HG02642 (cell line): Measurements from ENCODE around the gene ABLIM1.
"Not testable (repeated sequence)": the region's sequence is repeated elsewhere in the genome, so short reads cannot be mapped to it uniquely, and the experiment has no call there.

Experiments
- ATAC-seq: cut with Tn5 transposase; IDR thresholded peaks from one replicate; pipeline ENCODE4 v1.9.1; 2021; ENCODE audit warnings: mild to moderate bottlenecking; ENCODE audit not compliant: unreplicated experiment, poor library complexity

The ABLIM1 gene

DNA sequence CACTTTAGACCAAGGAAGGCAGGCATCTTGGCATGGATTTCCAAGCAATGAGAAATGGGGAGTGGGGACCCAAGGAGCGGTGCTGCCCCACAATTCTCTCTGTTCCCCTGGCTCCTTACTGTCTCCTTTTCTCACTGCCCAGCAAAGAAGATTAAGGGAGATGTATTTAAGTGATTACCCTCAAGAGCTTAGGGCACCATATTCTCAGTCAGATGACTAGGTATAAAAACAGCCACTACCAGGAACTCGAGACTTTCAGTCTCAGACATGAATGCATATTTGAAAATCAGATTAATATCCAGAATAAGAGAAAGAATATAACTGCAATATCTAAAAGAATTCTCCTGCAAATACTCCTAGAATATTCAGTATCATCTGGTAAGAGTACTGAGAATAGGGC is at the start of gene ABLIM1:
TSS of gene ABLIM1 (minus strand) at position 101 of the 400 bp plus-strand sequence. CDS start at position 26, 75 bp downstream.
- ATAC-seq: no peak

DNA sequence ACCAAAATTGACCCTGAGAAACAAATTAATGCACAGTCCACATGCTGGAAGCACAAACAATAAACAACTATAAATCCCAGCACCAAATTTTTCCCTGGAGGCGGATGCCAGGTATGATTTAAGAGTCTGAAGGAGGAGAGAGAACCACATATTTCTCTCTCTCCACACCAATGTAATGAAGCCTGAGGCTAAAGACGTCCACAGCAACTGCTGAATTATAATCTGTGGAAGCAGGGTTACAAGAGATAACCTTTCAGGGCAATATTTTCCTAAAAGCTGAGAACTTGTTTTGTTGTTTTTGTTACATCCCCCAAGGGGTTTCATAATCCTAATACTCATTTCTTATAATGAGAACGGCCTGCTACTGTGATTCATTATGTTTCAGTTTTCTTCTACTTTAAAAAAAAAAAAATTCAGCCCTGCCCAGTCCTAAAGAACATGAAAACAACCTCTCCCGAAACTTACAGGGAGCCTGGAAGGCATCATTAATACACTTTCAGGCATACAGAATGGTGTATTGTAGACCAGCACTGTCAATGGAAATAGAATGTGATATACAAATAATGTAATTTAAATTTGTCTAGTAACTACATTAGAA is 48.5 kb upstream of the ABLIM1 start:
- ATAC-seq: no peak

DNA sequence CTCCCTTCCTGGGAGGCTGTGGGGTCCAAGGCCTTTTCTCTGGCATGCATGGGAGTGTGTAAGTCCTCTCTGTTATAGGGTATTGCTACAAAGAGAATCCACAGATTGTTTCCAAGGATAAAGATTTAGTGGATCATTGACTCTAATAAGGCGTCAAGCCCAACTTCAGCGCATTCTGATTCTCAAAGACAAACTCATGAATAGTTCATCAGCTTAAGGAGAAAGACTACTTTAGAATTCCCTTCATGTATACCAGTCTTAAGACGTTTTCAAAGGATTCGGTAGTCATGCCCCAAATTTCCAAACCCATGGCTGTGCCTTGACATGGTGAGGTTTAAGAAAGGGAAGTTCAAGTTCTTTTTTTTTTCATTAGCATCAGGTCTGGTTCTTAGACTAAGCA is 46.6 kb upstream of the ABLIM1 start:
- ATAC-seq: no peak

DNA sequence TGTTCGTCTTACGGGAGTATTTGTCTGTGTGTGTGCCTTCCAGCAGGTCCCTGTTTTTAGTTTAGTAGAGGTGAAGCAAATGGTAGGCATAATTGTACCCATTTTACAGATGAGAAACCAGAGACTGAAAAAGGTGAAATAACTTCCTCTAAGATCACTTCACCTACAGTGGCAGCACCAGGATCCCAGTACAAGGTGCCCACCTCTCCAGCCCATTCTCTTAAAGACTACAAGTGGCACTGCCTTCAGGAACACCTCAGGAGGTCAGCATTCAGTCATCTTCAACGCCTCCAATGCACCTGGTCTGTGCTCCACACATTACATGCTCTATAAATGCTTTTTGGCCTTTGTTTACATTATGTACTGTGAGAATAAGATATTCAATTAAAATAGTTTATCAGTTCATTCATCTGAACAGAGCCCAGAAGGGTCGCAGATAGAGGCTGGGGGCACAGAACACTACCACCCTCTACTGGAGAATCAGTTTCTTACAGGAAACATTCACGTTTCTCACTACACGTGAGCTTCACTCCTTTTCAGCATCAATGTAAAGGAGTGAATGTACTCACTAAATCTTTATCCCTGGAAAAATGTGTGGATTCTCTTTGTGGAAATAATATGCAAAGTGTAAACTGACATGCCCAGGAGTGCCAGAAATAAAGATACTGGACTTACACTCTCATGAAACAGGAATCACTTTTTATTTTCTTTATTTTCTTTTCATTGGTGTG is 45.5 kb upstream of the ABLIM1 start:
- ATAC-seq: no peak

DNA sequence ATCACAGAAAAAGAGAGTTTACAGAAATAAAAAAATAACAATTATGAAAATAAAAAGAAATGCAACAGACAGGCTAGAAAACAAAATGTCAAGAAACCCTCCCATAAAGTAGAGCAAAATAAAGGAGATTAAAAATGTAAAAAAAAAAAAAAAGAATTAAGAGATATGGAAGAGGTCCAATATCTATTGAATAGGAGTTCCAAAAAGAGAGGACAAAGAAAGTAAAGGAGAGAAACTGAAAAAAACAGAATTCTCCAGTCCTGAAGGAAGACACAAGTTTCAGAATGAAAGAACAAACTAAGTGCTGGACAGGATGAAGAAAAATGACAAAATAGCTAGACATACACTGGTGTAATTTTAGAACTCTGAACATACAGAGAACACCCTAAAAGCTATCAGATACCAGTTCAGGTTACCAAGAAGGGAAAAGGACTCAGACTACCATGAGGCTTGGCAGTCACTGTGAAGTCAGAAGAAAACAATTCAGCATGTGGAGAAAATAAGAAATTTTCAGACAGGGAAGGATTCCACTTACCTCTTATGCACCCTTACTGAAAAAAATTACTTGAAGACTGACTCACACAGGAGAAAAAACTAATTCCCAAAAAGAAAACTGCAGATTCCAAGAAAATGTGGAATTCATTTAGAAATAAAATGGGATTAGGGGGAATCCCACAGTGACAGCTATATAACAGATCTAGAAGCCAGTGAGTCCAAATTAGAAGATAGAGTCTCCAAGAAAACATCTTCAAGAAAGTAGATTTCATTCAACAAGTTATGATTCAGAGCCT is 40.4 kb upstream of the ABLIM1 start:
- no peak for ATAC-seq

DNA sequence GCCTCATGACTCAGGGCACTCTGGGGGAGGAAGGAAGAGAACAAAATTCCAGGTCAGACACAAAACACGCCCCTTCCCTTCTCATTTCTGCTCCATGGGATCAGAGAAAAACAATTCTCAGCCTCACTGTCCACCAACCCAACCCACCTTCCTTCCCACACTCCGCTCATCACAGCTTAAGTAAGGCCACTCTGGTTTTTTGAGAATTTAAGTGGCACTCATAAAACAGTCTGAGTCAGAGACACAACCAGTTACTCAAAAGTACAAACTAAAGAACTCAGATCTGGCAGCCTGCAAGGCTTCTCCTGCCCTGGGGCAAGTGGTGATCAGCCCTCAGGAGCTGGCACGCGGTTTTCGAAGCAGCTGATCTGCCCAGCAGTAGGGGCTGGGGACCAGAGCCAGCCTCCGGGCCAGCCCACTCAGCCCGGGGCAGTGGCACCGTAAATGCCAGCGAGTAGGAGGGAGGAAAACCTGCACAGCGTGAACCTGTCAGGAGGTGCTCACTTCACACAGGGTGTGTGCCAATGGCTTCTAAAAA is 39.1 kb upstream of the ABLIM1 start:
- ATAC-seq: no peak

DNA sequence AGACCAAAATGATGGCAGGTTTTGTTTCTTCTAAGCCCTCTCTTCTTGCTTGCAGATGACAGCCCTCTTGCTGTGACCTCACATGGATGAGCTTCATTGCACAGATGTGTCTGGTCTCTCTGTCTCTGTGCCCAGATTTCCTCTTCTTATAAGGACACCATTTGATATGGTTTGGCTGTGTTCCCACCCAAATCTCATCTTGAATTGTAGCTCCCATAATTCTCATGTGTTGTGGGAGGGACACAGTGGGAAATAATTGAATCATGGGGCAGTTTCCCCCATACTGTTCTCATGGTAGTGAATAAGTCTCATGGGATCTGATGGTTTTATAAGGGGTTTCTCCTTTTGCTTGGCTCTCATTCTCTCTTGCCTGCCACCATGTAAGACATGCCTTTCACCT is 38.2 kb upstream of the ABLIM1 start:
- not testable (repeated sequence) for ATAC-seq

DNA sequence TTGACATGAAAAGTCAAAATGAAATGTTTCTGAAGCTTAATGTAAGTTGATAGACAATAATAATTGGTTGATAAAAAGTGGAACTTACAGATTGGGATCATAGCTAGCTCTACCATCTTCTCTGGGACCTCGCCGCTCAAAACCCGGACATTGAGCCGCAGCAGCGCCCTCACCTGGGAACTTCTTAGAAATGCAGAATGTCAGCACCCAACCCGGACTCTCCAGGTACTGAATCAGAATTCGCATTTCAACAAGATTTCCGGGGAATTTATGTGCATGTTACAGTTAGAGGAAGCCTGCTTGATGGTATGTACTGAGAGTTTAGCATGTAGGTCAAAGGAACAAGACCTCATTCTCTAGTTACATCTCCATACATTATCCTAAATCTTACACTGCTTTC is 36.7 kb upstream of the ABLIM1 start:
- ATAC-seq: no peak

DNA sequence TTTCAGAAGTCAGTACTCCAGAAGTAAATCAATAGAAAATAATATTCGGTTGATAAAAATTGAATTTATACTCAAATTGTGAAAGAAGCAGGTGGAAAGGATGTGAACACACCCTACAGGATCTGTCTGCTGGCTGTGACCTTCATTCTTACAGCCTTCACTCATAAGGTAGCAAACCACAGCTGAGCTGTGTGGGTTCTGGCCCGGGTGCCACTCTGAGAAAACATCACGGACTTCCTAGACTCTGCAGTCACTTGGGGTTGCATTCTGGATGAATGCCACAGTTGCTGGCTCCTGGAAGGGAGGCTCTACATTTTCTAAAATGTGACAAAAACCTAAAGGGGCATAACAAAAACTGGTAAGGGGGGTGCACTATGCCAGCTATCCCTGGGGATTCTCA is 36.0 kb upstream of the ABLIM1 start:
- ATAC-seq: no peak

DNA sequence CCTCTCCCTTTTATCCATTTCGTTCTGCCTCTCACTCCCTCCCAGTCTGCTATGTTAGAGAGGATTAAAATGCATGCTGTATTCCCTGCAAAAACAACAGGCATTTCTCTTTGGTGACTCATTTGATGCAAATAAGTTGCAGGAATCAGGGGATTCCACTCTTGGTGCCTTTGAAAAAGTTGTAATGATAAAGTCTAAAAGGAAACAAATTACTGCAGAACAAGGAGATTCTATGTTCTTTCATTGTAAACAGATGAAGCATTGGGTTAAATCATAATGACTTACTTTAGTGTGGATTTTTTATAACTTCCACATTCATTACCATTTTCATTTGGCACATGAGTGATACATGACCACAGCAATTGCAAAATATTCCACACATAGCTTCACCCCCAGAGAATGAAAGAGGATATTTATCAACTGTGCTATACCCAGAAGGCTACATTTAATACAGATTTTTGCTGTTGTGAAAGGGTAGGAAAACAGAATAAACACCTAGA is 33.4 kb upstream of the ABLIM1 start:
- ATAC-seq: no peak

DNA sequence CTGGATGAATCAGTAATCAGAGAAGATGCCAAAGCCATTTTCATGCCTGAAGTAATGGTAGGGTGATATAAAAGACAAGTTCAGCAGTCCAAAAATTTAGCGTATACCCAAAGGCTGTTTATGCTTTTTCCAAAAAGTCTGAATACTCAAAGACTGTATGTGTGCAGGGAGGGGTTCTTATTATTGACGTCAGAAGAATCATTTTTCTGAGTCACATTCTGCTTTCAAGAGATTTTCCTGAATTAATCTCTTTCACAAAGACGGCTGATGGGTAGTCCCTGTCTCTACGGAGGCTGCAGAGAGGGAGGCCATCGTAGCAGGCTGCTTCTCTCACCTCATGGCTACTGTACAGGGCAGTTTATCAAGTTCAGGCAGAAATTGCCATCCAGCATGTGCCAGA is 30.7 kb upstream of the ABLIM1 start:
- no peak for ATAC-seq

DNA sequence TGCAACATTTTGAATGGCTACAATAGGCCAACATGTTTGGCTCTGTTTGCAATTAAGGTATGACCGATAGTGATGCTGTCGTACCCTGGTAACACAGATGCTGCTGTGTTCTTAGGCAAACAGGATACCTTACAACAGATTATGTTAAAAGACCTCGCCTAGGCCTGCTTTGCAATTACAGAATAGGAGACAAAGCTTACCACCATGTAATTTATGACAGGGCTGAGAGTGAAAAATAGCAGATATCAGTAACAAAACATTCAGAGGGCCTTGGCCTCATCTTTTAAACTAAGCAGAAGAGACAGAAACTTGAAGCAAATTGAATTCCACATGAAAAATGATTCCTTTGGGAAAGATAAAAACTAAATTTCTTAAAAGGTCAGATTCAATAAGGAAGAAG is 29.4 kb upstream of the ABLIM1 start:
- ATAC-seq: no peak

DNA sequence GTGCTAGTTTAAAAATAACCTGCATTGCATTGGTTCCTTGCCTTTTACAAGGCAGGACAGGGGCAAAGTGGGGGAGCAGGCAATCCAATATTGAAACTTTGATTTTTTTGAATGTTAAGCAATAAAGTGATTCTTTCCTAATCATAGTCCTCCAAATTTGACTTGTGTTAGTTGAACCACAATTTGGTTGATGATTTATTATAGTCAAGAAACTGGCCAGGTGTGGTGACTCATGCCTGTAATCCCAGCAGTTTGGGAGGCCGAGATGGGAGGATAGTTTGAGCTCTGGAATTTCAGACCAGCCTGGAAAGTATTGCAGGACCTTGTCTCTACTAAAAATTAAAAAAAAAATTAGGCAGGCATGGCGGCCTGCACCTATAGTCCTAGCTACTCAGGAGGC is 27.9 kb upstream of the ABLIM1 start:
- ATAC-seq: no peak

DNA sequence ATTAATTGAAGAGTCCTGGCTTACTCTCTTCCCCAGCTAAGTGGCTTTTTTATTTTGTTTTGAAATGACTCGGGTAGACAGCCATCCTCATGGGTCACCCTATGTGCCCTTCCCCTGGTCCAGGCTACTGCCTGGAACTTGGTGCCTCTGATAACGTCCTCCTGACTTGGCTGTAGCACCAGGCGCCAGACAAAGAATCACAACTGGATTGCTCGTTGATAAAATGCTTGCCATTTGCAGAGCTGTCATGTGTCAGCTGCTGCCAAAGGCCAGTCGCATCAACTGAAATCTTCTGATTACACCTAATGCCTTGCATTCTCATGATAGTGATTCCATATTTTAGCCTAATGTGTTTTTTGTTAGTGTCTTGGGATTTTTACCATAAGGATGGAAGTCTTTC is 27.4 kb upstream of the ABLIM1 start:
- ATAC-seq: no peak

DNA sequence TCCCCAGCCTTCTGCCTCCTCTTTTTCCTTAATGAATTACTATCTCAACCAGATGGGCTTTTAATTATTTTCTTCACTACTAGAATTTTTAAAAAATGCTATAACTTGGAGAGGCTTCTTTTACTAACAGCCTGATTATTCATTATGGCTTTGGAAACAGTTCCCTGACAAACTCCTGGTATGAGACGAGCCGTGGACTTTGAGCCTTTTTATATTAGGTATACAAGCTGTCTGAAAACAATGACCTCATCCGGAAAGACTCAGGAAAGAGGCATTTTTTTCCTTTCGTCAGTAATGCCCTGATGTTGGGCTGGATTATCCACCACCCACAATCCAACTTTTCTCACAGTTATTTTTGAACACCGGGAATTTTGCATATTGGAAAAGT is 26.7 kb upstream of the ABLIM1 start:
- no peak for ATAC-seq

DNA sequence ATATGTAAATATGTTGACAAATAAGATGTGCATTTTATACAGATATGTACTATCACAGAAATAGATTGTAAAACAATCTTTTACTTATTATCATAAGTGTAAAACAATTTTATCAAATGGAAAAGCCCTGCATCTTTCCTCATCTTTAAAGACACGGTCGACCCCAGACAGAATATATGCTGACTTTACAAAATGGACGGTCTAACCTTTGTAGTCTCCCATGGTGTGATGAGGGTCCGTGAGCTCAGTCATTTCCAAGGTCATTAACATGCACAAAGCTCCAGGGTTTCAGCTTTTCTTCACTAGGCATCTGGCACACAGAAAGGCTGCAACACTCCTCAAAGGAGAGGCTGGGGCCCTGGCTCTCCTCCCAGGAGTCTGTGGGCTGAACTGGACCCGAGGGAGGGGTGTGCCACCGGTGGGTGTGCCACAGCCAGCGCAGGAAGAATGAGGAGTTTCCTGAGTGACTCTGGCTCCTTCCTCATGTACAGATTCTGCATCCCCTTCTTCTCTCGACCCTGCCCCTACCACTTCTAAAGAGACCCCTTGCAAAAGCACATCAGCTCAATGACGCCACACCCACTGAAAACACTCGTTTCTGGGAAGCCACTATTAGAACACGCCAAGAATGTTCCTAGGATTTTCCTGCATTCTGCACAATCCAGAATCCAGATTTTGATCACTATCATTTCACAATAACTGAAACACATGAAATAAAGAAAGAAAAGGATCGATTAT is 26.2 kb upstream of the ABLIM1 start:
- ATAC-seq: no peak

DNA sequence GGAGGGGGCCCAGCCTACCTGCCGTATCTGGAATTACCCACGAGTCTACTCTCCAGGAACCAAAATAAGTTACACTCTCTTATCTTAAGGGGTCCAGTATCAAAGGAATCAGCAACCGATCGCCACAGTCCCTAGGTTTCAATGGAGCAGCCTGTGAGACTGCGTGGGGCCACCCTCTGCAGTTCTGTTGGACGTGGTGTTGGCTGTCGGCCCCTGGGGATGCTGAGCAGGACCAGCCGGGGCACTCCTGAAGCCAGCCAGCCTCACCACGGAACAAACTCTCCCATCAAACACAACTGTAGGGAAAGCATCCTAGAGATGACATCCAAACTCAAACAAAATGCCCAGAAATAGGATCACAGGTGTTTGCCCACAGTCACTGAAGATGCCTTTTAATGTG is 25.5 kb upstream of the ABLIM1 start:
- ATAC-seq: no peak

DNA sequence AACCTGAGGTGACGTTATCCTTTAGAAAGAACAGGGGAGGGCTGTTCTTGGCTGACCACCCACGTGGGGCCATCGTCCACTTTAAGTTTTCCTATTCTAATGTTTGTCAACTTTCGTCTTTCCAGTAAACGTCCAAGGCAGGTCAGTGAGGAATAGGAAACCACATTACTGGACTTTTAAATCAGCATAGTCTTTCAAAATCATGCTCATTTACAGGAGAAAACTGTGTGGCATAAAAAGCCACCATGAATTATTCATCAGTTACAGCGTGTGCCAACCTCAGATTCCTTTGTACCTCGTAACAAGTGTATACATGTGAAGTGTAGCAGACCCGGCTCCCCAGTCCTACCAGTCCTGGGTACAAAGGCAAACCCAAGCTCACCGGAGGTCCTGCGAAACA is 25.1 kb upstream of the ABLIM1 start:
- no peak for ATAC-seq

DNA sequence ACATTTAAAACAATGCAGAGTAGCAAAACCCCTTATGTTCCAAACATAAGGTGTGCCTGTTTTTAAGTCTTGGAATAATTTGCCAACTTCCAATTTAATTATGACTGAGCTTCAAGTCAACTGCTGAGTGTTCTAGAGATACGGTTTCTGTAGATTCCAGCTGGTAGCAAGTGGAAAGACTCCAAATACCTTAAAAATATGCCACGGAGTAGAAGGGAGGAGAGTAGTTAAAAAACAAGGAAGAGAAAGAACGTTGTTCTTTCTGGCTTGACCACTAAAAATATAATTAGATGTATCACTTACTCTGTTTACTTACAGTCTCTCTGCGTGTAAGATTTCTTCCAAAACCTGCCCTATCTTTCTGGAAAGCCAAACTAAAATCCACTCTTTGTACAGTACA is 24.5 kb upstream of the ABLIM1 start:
- no peak for ATAC-seq

DNA sequence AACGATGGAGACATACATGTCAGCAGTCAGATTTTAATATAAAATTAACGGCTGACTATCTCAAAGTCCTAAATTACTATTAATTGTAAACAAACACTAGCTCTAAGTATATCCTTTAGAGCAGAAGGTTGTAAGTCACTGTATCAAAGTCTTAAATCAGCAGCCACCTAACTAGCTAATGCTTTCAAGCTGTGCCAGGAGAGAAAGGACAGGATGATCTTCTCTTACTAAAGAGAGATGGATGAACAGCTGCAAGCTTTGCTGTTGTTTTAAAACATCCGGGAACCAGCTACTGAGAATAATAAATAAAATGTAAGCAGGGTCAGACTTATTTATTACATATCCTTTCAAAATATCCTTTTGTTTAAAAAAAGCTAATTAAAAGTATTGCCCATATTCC is 24.0 kb upstream of the ABLIM1 start:
- ATAC-seq: no peak
